H1 (cell line): ENCODE data around the gene LHFPL2. TPM values are rescaled to one million over a fixed set of nuclear protein-coding genes. Genes with fewer than 3 reads are reported as not detected.

Experiments used
- CTCF ChIA-PET: fragments of 300-600 bp; sonication (Branson Sonifier 250); formaldehyde crosslinking; loops from one replicate; lab custom pipeline; 2021; ENCODE audit not compliant: partially characterized antibody; lab: Charles Lee
- POLR2A ChIA-PET: fragments of 300-600 bp; sonication (Branson Sonifier 250); formaldehyde crosslinking; loops from one replicate; lab custom pipeline; 2021; ENCODE audit warnings: inconsistent platforms; ENCODE audit not compliant: partially characterized antibody; lab: Charles Lee
- DNase-seq, 2 experiments: peaks; one replicate each; pipeline versions ENCODE4 v3.0.0 to v3.0.0-alpha.2; 2010 to 2022; ENCODE audit warnings: low spot score in 2 of 2, low read depth in 1 of 2, mixed read lengths in 1 of 2
- FAIRE-seq: peaks from 2 replicates; lab custom pipeline; 2011; peaks lifted over from hg19 to GRCh38; lab: Jason Lieb, UNC
- H2AFZ ChIP-seq: 2 replicates; pipeline ENCODE4 v1.8.1; 2012; ENCODE audit warnings: low read length, inconsistent platforms
- H2AK5ac ChIP-seq: 2 replicates; pipeline ENCODE4 v1.6.1; 2013; ENCODE audit warnings: low read depth, low read length
- H2BK120ac ChIP-seq: replicated peaks from 2 replicates; pipeline ENCODE3; 2013; ENCODE audit warnings: low read depth, low read length, inconsistent platforms
- H2BK12ac ChIP-seq: 2 replicates; pipeline ENCODE4 v1.6.1; 2013; ENCODE audit warnings: low read depth, low read length
- H2BK15ac ChIP-seq: 2 replicates; pipeline ENCODE4 v1.6.1; 2013; ENCODE audit warnings: low read length
- H2BK20ac ChIP-seq: 2 replicates; pipeline ENCODE4 v1.6.1; 2013; ENCODE audit warnings: low read length
- H2BK5ac ChIP-seq: 2 replicates; pipeline ENCODE4 v1.6.1; 2013; ENCODE audit warnings: low read depth, low read length
- H3K14ac ChIP-seq: 2 replicates; pipeline ENCODE4 v1.6.1; 2013; ENCODE audit warnings: inconsistent platforms; ENCODE audit not compliant: insufficient read length
- H3K18ac ChIP-seq: 2 replicates; pipeline ENCODE4 v1.6.1; 2013; ENCODE audit warnings: low read length; ENCODE audit errors: extremely low read depth
- H3K23ac ChIP-seq: 2 replicates; pipeline ENCODE4 v1.6.1; 2013; ENCODE audit warnings: inconsistent platforms; ENCODE audit not compliant: insufficient read length
- H3K23me2 ChIP-seq: 2 replicates; pipeline ENCODE4 v1.6.1; 2013; ENCODE audit warnings: low read depth, low read length
- H3K27ac ChIP-seq: 2 replicates; pipeline ENCODE4 v1.6.1; 2011; ENCODE audit warnings: low read depth, low read length, inconsistent platforms
- H3K27me3 ChIP-seq, 4 experiments: replicated peaks in 1 of 4; 1 replicate in 1 of 4; 2 replicates in 3 of 4; pipeline versions ENCODE4 v1.6.1 to v1.8.1; 2011 to 2013; ENCODE audit warnings: low read length in 3 of 4, mild to moderate bottlenecking in 3 of 4, inconsistent platforms in 2 of 4, mixed read lengths in 2 of 4, moderate library complexity in 1 of 4; ENCODE audit not compliant: control insufficient read depth in 3 of 4, insufficient read depth in 3 of 4; ENCODE audit errors: extremely low read depth in 1 of 4
- H3K36me3 ChIP-seq, 4 experiments: 2 replicates each; pipeline versions ENCODE4 v1.6.1 to v1.8.1; 2011 to 2013; ENCODE audit warnings: mild to moderate bottlenecking in 4 of 4, low read length in 3 of 4, moderate library complexity in 2 of 4, control low read depth in 1 of 4, inconsistent platforms in 1 of 4; ENCODE audit not compliant: insufficient read depth in 4 of 4, control insufficient read depth in 2 of 4
- H3K4ac ChIP-seq: replicated peaks from 2 replicates; pipeline ENCODE3; 2013; ENCODE audit warnings: low read length, low read depth, mixed read lengths, inconsistent platforms; ENCODE audit not compliant: insufficient read length
- H3K4me1 ChIP-seq, 4 experiments: replicated peaks in 1 of 4; 1 replicate in 1 of 4; 2 replicates in 3 of 4; pipeline versions ENCODE4 v1.6.1 to v1.8.1; 2011 to 2013; ENCODE audit warnings: low read length in 3 of 4, inconsistent platforms in 2 of 4, mixed read lengths in 1 of 4; ENCODE audit not compliant: insufficient read depth in 4 of 4, control insufficient read depth in 3 of 4
- H3K4me2 ChIP-seq, 2 experiments: 2 replicates each; pipeline versions ENCODE4 v1.6.1 to v1.8.1; 2011 to 2013; ENCODE audit warnings: low read depth in 2 of 2, low read length in 2 of 2, control low read depth in 1 of 2, inconsistent platforms in 1 of 2, mild to moderate bottlenecking in 1 of 2; ENCODE audit not compliant: insufficient read depth in 1 of 2
- H3K4me3 ChIP-seq, 4 experiments: fragments of 200-600, 300-600 bp in 1 of 4; sonication (generic), shearing (Covaris generic), sonication (Bioruptor Twin) in 1 of 4; 2 replicates each; pipeline versions ENCODE4 v1.5.1 to v1.8.1; 2011 to 2016; ENCODE audit warnings: low read length in 4 of 4, low read depth in 3 of 4, control low read depth in 2 of 4, inconsistent platforms in 2 of 4, mild to moderate bottlenecking in 2 of 4, mixed read lengths in 1 of 4, moderate library complexity in 1 of 4; ENCODE audit not compliant: insufficient read depth in 2 of 4; ENCODE audit errors: extremely low read depth in 1 of 4
- H3K56ac ChIP-seq: replicated peaks from 2 replicates; pipeline ENCODE3; 2013; ENCODE audit warnings: low read depth, mild to moderate bottlenecking, mixed read lengths, low read length, inconsistent platforms; ENCODE audit not compliant: insufficient read length
- H3K79me1 ChIP-seq: 2 replicates; pipeline ENCODE4 v1.6.1; 2013; ENCODE audit warnings: low read depth, low read length, control low read depth
- H3K79me2 ChIP-seq, 2 experiments: 2 replicates each; pipeline versions ENCODE4 v1.6.1 to v1.8.1; 2012 to 2013; ENCODE audit warnings: low read length in 2 of 2, mild to moderate bottlenecking in 2 of 2, inconsistent platforms in 1 of 2; ENCODE audit not compliant: insufficient read depth in 2 of 2, control insufficient read depth in 1 of 2
- H3K9ac ChIP-seq, 4 experiments: replicated peaks in 1 of 4; 1 replicate in 1 of 4; 2 replicates in 3 of 4; pipeline versions ENCODE4 v1.6.1 to v1.8.1; 2011 to 2013; ENCODE audit warnings: low read depth in 3 of 4, low read length in 3 of 4, control low read depth in 2 of 4, mild to moderate bottlenecking in 2 of 4, moderate library complexity in 2 of 4, inconsistent platforms in 1 of 4; ENCODE audit errors: extremely low read depth in 1 of 4
- H3K9me3 ChIP-seq, 2 experiments: 2 replicates each; pipeline versions ENCODE4 v1.6.1 to v1.8.1; 2012 to 2013; ENCODE audit warnings: mild to moderate bottlenecking in 2 of 2, moderate library complexity in 2 of 2, control low read depth in 1 of 2, inconsistent platforms in 1 of 2, low read depth in 1 of 2, low read length in 1 of 2, mixed read lengths in 1 of 2; ENCODE audit not compliant: insufficient read depth in 2 of 2
- H4K20me1 ChIP-seq, 2 experiments: replicated peaks in 1 of 2; 2 replicates each; pipeline versions ENCODE3 to v1.8.1; 2011 to 2013; ENCODE audit warnings: inconsistent platforms in 2 of 2, low read length in 2 of 2, mild to moderate bottlenecking in 1 of 2; ENCODE audit not compliant: insufficient read depth in 2 of 2, control insufficient read depth in 1 of 2
- H4K5ac ChIP-seq: 2 replicates; pipeline ENCODE4 v1.6.1; 2013; ENCODE audit warnings: low read length, low read depth, mixed read lengths, inconsistent platforms; ENCODE audit not compliant: insufficient read length
- H4K8ac ChIP-seq: 2 replicates; pipeline ENCODE4 v1.8.0; 2013; ENCODE audit warnings: mild to moderate bottlenecking, moderate library complexity, low read length, inconsistent platforms; ENCODE audit not compliant: insufficient read depth; ENCODE audit errors: extremely low read depth
- H4K91ac ChIP-seq: replicated peaks from 2 replicates; pipeline ENCODE3; 2013; ENCODE audit warnings: low read length, mixed read lengths, inconsistent platforms; ENCODE audit not compliant: insufficient read length
- CEBPB ChIP-seq: IDR thresholded peaks from 2 replicates; pipeline ENCODE4 v1.6.1; 2012; ENCODE audit warnings: low read depth, low read length
- CREB1 ChIP-seq: IDR thresholded peaks from 2 replicates; pipeline ENCODE4 v1.6.1; 2012; ENCODE audit warnings: inconsistent platforms
- EZH2 ChIP-seq: fragments of 200-600 bp; sonication (generic); IDR thresholded peaks from 2 replicates; pipeline ENCODE4 v1.7.1; 2012; ENCODE audit warnings: low read depth, mild to moderate bottlenecking, moderate library complexity, low read length, inconsistent platforms; ENCODE audit not compliant: severe bottlenecking
- FOSL1 ChIP-seq: IDR thresholded peaks from 2 replicates; pipeline ENCODE4 v1.6.1; 2011; ENCODE audit warnings: mild to moderate bottlenecking, low read depth, low read length, moderate library complexity; ENCODE audit not compliant: insufficient read depth
- HDAC2 ChIP-seq, 2 experiments: fragments of 300-600 bp in 1 of 2; sonication (generic) in 1 of 2; IDR thresholded peaks; 2 replicates each; pipeline ENCODE4 v1.6.1; 2011 to 2012; ENCODE audit warnings: low read depth in 2 of 2, low read length in 2 of 2, mild to moderate bottlenecking in 2 of 2, moderate library complexity in 2 of 2, borderline replicate concordance in 1 of 2, inconsistent platforms in 1 of 2
- NANOG ChIP-seq: IDR thresholded peaks from 2 replicates; pipeline ENCODE4 v1.6.1; 2011; ENCODE audit warnings: low read length, low read depth, mild to moderate bottlenecking, inconsistent platforms; ENCODE audit not compliant: insufficient read depth, poor library complexity, severe bottlenecking
- POLR2AphosphoS5 ChIP-seq: IDR thresholded peaks from 2 replicates; pipeline ENCODE4 v1.6.1; 2011; ENCODE audit warnings: low read depth, low read length
- RAD21 ChIP-seq, 2 experiments: IDR thresholded peaks in 1 of 2; conservative IDR thresholded peaks in 1 of 2; 2 replicates each; pipeline ENCODE4 v1.6.1; 2011; ENCODE audit warnings: low read depth in 2 of 2, low read length in 2 of 2, improper control_type of control experiment in 1 of 2, inconsistent platforms in 1 of 2, mild to moderate bottlenecking in 1 of 2, moderate library complexity in 1 of 2
- SRF ChIP-seq: IDR thresholded peaks from 2 replicates; pipeline ENCODE4 v1.6.1; 2011; ENCODE audit warnings: mild to moderate bottlenecking, low read depth, low read length, moderate library complexity
- WGBS, 2 experiments: shearing (Covaris generic) in 1 of 2; methylation state at CpG; one replicate each; pipeline versions ENCODE4 v1.1.6 to v1.1.7; 2013 to 2015; ENCODE audit warnings: low lambda C conversion rate in 2 of 2, mixed read lengths in 2 of 2, inconsistent platforms in 1 of 2, low coverage in 1 of 2, missing lambda C conversion rate in 1 of 2; ENCODE audit not compliant: insufficient replicate concordance in 2 of 2, insufficient coverage in 1 of 2, insufficient read length in 1 of 2; ENCODE audit errors: extremely low coverage in 1 of 2, missing lambda C conversion rate in 1 of 2; 5-methylcytosine and 5-hydroxymethylcytosine counted together
- polyA plus RNA-seq, 7 experiments: library from polyadenylated mRNA; depleted of rRNA in 3 of 7; stranded (reverse) in 5 of 7; unstranded in 2 of 7; fragments of >200 nt in 5 of 7; fragments of 200-250 nt in 2 of 7; gene quantifications; 1 replicate in 5 of 7; 2 replicates in 1 of 7; 4 replicates in 1 of 7; pipeline versions ENCODE4 v1.2.1 to v1.2.3, GENCODE V29; 2011 to 2013; ENCODE audit warnings: missing spikeins in 2 of 7, mixed read lengths in 2 of 7
- total RNA-seq: library from RNA; stranded (reverse); fragmentation: NEBNext Ultra II Directional; extraction: Animal tissue kit (Norgen Biotek cat#: 25700); gene quantifications from 2 replicates; pipeline ENCODE4 v1.2.1, GENCODE V29; 2021

The LHFPL2 gene
- total and polyA plus RNA-seq, 2 of the 8 experiments (the other 6 are each of a cell fraction or from before 2014, with no cell fraction given): 9.6 to 43.0 TPM

GRCh38 chr5:78629624-78630023 lies 18.9 kb downstream of the LHFPL2 start:
- Histone ChIP-seq H3K27me3 (no peaks in the 10 kb centered on the region), H3K9me3 (no peaks in the 10 kb centered on the region), H3K4me2 (no peak overlapping the region), H2BK15ac (no peak overlapping the region), H3K27ac (no peak overlapping the region), H2BK12ac (no peak overlapping the region), H4K20me1 (peaks cover 8 to 10% of the 10 kb centered on the region in 2 experiments), H4K91ac (no peak overlapping the region), H3K4me1 (peaks cover 0 to 4% (median 2%) of the 10 kb centered on the region in 4 experiments; a peak in 2 of 7 replicates), H3K14ac (no peak overlapping the region), H3K56ac (no peak overlapping the region), H3K36me3 (peaks cover 4 to 28% (median 15%) of the 10 kb centered on the region in 4 experiments; a peak in 7 of 8 replicates), H3K4ac (no peak overlapping the region), H2BK20ac (no peak overlapping the region), H4K8ac (no peak overlapping the region), H3K79me1 (peaks cover 9% of the 10 kb centered on the region; the same call in 1 of the 2 replicates), H2BK120ac (no peak overlapping the region), H2AFZ (no peak overlapping the region), H4K5ac (no peak overlapping the region), H2BK5ac (no peak overlapping the region), H3K9ac (no peak overlapping the region), H3K79me2 (peaks cover 0 to 82% of the 10 kb centered on the region in 2 experiments; a peak in 3 of 4 replicates), H3K18ac (no peak overlapping the region), H3K23me2 (no peaks in the 10 kb centered on the region), H3K23ac (no peak overlapping the region), H3K4me3 (no peak overlapping the region), H2AK5ac (no peak overlapping the region)
- TF ChIP-seq EZH2: no peak
- TF ChIP-seq CEBPB: no peak
- no peak for TF ChIP-seq FOSL1
- TF ChIP-seq POLR2AphosphoS5: no peak
- TF ChIP-seq CREB1: no peak
- no peak for TF ChIP-seq SRF
- TF ChIP-seq HDAC2 (IDR thresholded peaks at IDR 0.05; ENCODE audit: borderline replicate concordance in 1 of 2, low read depth in 2 of 2, low read length in 2 of 2): no peak
- TF ChIP-seq NANOG: no peak
- no peak for TF ChIP-seq RAD21 (IDR thresholded peaks at IDR 0.05 in 1 of 2, conservative IDR thresholded peaks at IDR 0.05 in 1 of 2; ENCODE audit: low read depth in 2 of 2, low read length in 2 of 2)
- FAIRE-seq: no peak
- POLR2A ChIA-PET: interaction anchor here (1.2 kb wide), 1 partner anchor 9 kb away, joined by 3 read pairs; no protein-coding TSS in a partner anchor
- CTCF ChIA-PET: interaction anchor here (1.0 to 4.9 kb wide), 6 partner anchors 8 to 131 kb away, joined by 3 to 36 read pairs (median 4); no protein-coding TSS in a partner anchor
- DNase-seq: no peak
- 89% methylated on average over 3 of the region's 3 CpGs; no CpG with 5 or more reads in 1 of the 2 experiments for WGBS, 2 experiments
